GM18505 (cell line): ENCODE data around the gene UBR4.
"Not testable (repeated sequence)": the region's sequence is repeated elsewhere in the genome, so short reads cannot be mapped to it uniquely, and the experiment has no call there.

Experiments
- ATAC-seq: cut with Tn5 transposase; IDR thresholded peaks from one replicate; pipeline ENCODE4 v1.9.1; 2021; ENCODE audit not compliant: unreplicated experiment
- POLR2A ChIP-seq: IDR thresholded peaks from 4 replicates; pipeline ENCODE4 v1.6.1; 2011; ENCODE audit warnings: borderline replicate concordance; ENCODE audit not compliant: insufficient read depth, insufficient read length; ENCODE audit errors: extremely low read depth

The UBR4 gene

GRCh38 chr1:19191811-19192210 is 18.3 kb downstream of the UBR4 start:
- no peak for ATAC-seq
- TF ChIP-seq POLR2A: no peak

DNA sequence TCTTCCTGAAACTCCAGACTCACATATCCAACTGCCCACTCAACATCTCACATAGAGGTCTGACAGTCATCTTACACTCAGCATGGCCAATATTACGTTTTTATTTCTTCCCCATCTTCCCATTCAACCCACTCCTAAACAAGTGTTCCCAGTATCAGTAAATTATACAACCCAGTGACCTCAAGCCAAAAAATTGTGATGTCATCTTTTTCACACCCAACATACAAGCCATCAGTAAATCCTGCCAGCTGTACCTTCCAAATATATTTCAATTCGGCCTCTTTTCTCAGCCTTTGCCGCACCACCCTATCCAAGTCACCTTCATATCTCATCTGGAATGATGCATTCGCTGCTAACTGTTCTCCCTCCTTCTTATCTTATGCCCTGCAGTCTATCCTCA is 19.6 kb downstream of the UBR4 start:
- no peak for ATAC-seq
- no peak for TF ChIP-seq POLR2A

DNA sequence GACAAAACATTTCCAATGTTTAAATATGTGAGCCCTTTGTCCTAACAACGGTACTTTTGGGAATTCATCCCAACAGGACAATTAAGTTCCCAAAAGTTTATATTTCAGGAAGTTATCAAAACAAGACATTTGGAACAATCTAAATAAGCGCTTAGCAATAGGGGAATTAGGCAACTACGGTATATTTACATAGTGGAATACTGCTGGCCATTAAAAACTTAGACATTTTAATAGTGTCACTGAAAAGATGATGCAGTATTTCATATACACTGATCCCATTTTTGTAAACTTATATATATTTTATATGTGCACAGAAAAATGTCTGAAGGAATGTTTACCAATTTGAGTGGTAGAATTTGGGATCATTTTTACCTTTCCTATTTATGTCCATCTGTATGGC is 20.8 kb downstream of the UBR4 start:
- no peak for TF ChIP-seq POLR2A
- no peak for ATAC-seq

DNA sequence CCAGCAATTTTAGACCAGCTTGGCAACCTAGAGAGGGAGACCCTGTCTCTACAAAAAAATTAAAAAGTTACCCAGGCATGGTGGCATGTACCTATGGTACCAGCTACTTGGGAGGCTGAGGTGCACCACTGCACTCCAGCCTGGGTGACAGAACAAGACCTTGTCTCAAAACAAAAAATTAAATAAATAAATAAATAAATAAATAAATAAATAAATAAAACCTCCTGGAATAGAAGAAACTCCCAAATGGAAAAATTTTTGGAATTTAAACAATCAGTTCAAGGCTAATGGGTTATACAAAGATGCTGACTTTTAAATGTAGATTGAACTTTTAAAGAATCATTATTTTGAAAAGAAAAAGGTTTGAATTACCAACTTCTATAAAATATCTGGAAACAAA is 22.2 kb downstream of the UBR4 start:
- no peak for ATAC-seq
- TF ChIP-seq POLR2A: no peak

DNA sequence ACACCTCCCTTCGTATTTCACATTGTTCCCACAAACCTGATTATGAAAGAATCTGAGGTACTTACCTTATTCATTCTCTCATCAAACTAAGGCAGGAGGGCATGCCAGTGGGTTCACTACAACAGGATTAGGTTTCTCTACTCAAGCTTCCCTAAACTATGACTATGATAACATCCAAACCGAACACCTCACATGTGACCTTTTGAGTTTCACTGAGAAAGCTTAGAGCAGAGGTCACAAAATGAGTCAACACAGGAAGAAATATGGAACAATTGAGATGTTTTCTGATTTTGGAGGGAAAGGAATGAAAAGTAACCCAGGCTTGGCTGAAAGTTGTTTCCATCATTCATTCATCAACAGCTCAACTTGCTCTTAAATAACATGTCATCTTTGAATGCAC is 24.1 kb downstream of the UBR4 start:
- no peak for ATAC-seq
- no peak for TF ChIP-seq POLR2A

DNA sequence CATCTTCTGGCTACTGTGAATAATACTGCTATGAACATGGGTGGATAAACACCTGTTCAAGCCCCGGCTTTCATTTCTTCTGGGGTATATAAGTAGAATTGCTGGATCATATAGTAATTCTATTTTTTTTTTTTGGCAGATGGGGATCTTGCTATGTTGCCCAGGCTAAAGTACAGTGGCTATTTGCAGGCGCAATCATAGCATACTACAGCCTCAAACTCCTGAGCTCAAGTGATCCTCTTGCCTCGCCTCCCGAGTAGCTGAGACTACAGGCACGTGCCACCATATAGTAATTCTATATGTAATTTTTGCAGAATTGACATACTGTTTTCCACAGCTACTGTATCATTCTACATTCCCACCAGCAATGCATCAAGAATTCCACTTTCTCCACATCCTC is 27.8 kb downstream of the UBR4 start:
- ATAC-seq: no peak
- TF ChIP-seq POLR2A: no peak

GRCh38 chr1:19180265-19180657 is 29.8 kb downstream of the UBR4 start:
- ATAC-seq: not testable (repeated sequence)

- TF ChIP-seq POLR2A: no peak
- ATAC-seq: no peak
Observed at GRCh38 chr1:19179597-19180264, 30.3 kb downstream of the UBR4 start.

- no peak for TF ChIP-seq POLR2A
- no peak for ATAC-seq
Observed at GRCh38 chr1:19178734-19179398, 31.2 kb downstream of the UBR4 start.

- no peak for ATAC-seq
- no peak for TF ChIP-seq POLR2A
Observed at GRCh38 chr1:19177811-19178210, 32.3 kb downstream of the UBR4 start.

GRCh38 chr1:19169642-19170041 is 40.4 kb downstream of the UBR4 start:
- no peak for ATAC-seq
- no peak for TF ChIP-seq POLR2A

DNA sequence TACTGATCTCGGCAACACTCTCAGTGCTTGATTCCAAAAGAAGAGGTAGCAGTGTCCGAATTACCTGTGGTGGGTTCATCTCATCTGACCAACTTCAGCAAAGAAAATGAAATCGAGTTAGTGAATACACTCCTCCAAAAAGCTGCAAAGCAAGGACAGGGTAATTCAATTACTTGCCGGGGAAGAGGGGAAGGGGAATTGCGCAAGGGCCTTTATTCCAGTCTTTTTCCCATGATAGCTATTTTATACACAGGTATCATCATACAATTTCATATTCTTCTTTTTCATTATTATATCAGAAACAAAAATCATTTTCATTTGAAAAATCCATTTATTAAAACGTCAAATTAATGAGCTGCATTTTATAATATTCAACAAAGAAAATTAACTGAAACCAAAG is 42.9 kb downstream of the UBR4 start:
- ATAC-seq: no peak
- TF ChIP-seq POLR2A: no peak

DNA sequence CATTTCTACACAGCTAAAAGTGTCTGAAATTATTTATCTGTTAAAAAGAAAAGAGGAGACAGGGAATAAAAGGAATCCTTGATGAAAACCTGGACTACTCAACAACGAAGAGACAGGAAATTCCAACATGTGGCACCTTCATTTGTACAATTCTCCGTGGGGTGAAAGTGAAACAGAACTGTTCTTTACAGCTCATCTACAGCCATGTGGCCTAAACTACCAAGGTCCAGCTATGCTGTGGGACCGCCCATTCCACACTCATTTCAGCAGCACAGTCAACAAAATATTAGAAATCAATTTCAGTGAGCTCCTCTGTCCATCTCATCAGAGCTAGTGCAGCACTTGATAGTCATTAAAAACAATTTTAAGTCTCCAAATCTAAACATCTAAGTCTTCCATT is 44.0 kb downstream of the UBR4 start:
- ATAC-seq: no peak
- no peak for TF ChIP-seq POLR2A

DNA sequence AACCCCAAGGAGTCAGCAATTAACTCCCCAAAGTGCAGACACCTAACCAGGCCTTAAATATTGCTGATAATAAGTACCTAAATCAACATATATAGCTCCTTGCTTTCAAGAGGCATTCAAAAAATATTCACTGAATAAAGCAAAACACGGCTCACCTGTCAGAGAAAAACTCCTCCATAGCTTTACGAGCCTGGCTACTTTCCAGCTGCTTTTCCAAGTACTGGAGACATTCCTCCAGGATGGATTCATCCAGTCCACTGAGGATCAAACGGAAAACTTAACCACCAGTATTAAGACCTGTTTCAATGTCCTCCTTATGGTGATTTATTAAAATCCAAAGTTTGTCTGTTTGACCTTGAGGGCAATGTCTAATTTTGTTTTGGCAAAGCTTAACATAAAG is 44.6 kb downstream of the UBR4 start:
- no peak for TF ChIP-seq POLR2A
- no peak for ATAC-seq
